Naive B cell (primary cell): ENCODE measurements around the gene PTPRG. TPM values are rescaled to one million over a fixed set of nuclear protein-coding genes. Genes with fewer than 3 reads are reported as not detected.

Experiments used
- ATAC-seq, 2 donors: fragments of 150-1000 bp; cut with Tn5 transposase; 2 replicates each; pipeline ENCODE4 v1.10.0; 2021; ENCODE audit warnings: low read depth in 2 of 2, mild to moderate bottlenecking in 2 of 2, moderate library complexity in 2 of 2
- DNase-seq: peaks from one replicate; pipeline ENCODE4 v3.0.0; 2022
- H3K27ac Mint-ChIP-seq, 6 donors: one replicate each; pipeline ENCODE4 v1.8.0; 2020 to 2022; ENCODE audit warnings: mild to moderate bottlenecking in 6 of 6, mixed read lengths in 6 of 6, moderate library complexity in 5 of 6, inconsistent platforms in 2 of 6
- H3K27me3 Mint-ChIP-seq, 3 donors: one replicate each; pipeline ENCODE4 v1.8.0; 2021 to 2022; ENCODE audit warnings: mixed read lengths in 3 of 3, mild to moderate bottlenecking in 1 of 3
- H3K36me3 Mint-ChIP-seq, 2 donors: one replicate each; pipeline ENCODE4 v1.8.0; 2020 to 2022; ENCODE audit warnings: mixed read lengths in 2 of 2, inconsistent platforms in 1 of 2, mild to moderate bottlenecking in 1 of 2
- H3K4me1 Mint-ChIP-seq, 3 donors: one replicate each; pipeline ENCODE4 v1.8.0; 2020 to 2022; ENCODE audit warnings: mixed read lengths in 3 of 3, inconsistent platforms in 1 of 3, mild to moderate bottlenecking in 1 of 3, moderate library complexity in 1 of 3
- H3K4me3 Mint-ChIP-seq, 8 donors: one replicate each; pipeline ENCODE4 v1.8.0; 2020 to 2022; ENCODE audit warnings: mild to moderate bottlenecking in 8 of 8, mixed read lengths in 8 of 8, moderate library complexity in 8 of 8, inconsistent platforms in 2 of 8
- H3K9me3 Mint-ChIP-seq, 7 donors: one replicate each; pipeline ENCODE4 v1.8.0; 2020 to 2022; ENCODE audit warnings: mixed read lengths in 7 of 7, mild to moderate bottlenecking in 5 of 7, inconsistent platforms in 2 of 7, moderate library complexity in 1 of 7
- polyA plus RNA-seq, 6 donors: library from polyadenylated mRNA; unstranded; fragments of 300-500 nt; fragmentation: Illumina TruSeq; gene quantifications; one replicate each; pipeline ENCODE4 v1.2.3, GENCODE V29; 2021; ENCODE audit warnings: low read depth in 6 of 6

PTPRG gene
- polyA plus RNA-seq, 6 donors from 2014 or later, result 0.05 to 0.20 (median 0.10) TPM; not detected in 1

- no peak for DNase-seq
- Mint-ChIP-seq H3K27me3 (peaks cover 0 to 5% (median 4%) of the 10 kb centered on the region in 3 donors), H3K9me3 (peaks cover 0 to 9% (median 2%) of the 10 kb centered on the region in 7 donors), H3K27ac (no peak overlapping the region), H3K4me3 (no peak overlapping the region), H3K36me3 (no peaks in the 10 kb centered on the region), H3K4me1 (no peaks in the 10 kb centered on the region)
- no peak for ATAC-seq
Observed at GRCh38 chr3:61832375-61833229, 271.2 kb downstream of the PTPRG start.

- H3K4me3 Mint-ChIP-seq, result no peak overlapping the region
- H3K9me3 Mint-ChIP-seq, result peaks cover 0 to 7% (median 0%) of the 10 kb centered on the region in 7 donors
- ATAC-seq, result no peak
- DNase-seq, result no peak
- H3K27ac Mint-ChIP-seq, result no peak overlapping the region
- H3K4me1 Mint-ChIP-seq, result no peaks in the 10 kb centered on the region
- no peaks in the 10 kb centered on the region for H3K36me3 Mint-ChIP-seq
- peaks cover 0 to 7% (median 0%) of the 10 kb centered on the region in 3 donors for H3K27me3 Mint-ChIP-seq
Observed at GRCh38 chr3:61839256-61839655, 277.9 kb downstream of the PTPRG start.

GRCh38 chr3:61841111-61841845 is 279.9 kb downstream of the PTPRG start:
- ATAC-seq (no peak), DNase-seq (no peak)
- no peaks in the 10 kb centered on the region for H3K4me1 Mint-ChIP-seq

GRCh38 chr3:61841988-61842387 is 280.6 kb downstream of the PTPRG start:
- ATAC-seq, result no peak
- Mint-ChIP-seq H3K4me1 (no peaks in the 10 kb centered on the region), H3K4me3 (no peak overlapping the region), H3K36me3 (no peaks in the 10 kb centered on the region), H3K27me3 (peaks cover 0 to 7% (median 0%) of the 10 kb centered on the region in 3 donors), H3K27ac (no peak overlapping the region), H3K9me3 (peaks cover 0 to 5% (median 0%) of the 10 kb centered on the region in 7 donors)
- no peak for DNase-seq

More at GRCh38 chr3:61841111-61841845, 279.9 kb downstream of the PTPRG start:
- peaks cover 0 to 4% (median 0%) of the 10 kb centered on the region in 7 donors for H3K9me3 Mint-ChIP-seq
- no peak overlapping the region for H3K4me3 Mint-ChIP-seq
- H3K27me3 Mint-ChIP-seq, result peaks cover 0 to 7% (median 0%) of the 10 kb centered on the region in 3 donors
- no peaks in the 10 kb centered on the region for H3K36me3 Mint-ChIP-seq
- no peak overlapping the region for H3K27ac Mint-ChIP-seq

- H3K4me1 Mint-ChIP-seq, result no peaks in the 10 kb centered on the region
- no peaks in the 10 kb centered on the region for H3K27me3 Mint-ChIP-seq
- no peak for DNase-seq
- no peak overlapping the region for H3K4me3 Mint-ChIP-seq
- no peak overlapping the region for H3K27ac Mint-ChIP-seq
- no peak for ATAC-seq
- H3K9me3 Mint-ChIP-seq, result peaks cover 0 to 5% (median 0%) of the 10 kb centered on the region in 7 donors
- no peaks in the 10 kb centered on the region for H3K36me3 Mint-ChIP-seq
Observed at GRCh38 chr3:61844346-61844745, 283.0 kb downstream of the PTPRG start.

GRCh38 chr3:61846488-61846887 is 285.1 kb downstream of the PTPRG start:
- DNase-seq (no peak), ATAC-seq (no peak)
- H3K9me3 Mint-ChIP-seq, result peaks cover 0 to 5% (median 0%) of the 10 kb centered on the region in 7 donors
- no peaks in the 10 kb centered on the region for H3K27me3 Mint-ChIP-seq
- H3K27ac Mint-ChIP-seq, result no peak overlapping the region
- no peaks in the 10 kb centered on the region for H3K4me1 Mint-ChIP-seq
- no peaks in the 10 kb centered on the region for H3K36me3 Mint-ChIP-seq
- no peak overlapping the region for H3K4me3 Mint-ChIP-seq

GRCh38 chr3:61847784-61848462 is 286.6 kb downstream of the PTPRG start:
- H3K36me3 Mint-ChIP-seq, result no peaks in the 10 kb centered on the region
- no peak for DNase-seq
- H3K9me3 Mint-ChIP-seq, result peaks cover 0 to 5% (median 0%) of the 10 kb centered on the region in 7 donors
- H3K4me1 Mint-ChIP-seq, result no peaks in the 10 kb centered on the region
- H3K27me3 Mint-ChIP-seq, result no peaks in the 10 kb centered on the region
- H3K4me3 Mint-ChIP-seq, result no peak overlapping the region
- no peak for ATAC-seq
- no peak overlapping the region for H3K27ac Mint-ChIP-seq

- no peak for ATAC-seq
- H3K27ac Mint-ChIP-seq, result no peak overlapping the region
- no peaks in the 10 kb centered on the region for H3K36me3 Mint-ChIP-seq
Observed at GRCh38 chr3:61848885-61849284, 287.5 kb downstream of the PTPRG start.

GRCh38 chr3:61853912-61854311 is 292.5 kb downstream of the PTPRG start:
- Mint-ChIP-seq H3K36me3 (no peaks in the 10 kb centered on the region), H3K27me3 (peaks cover 0 to 2% (median 0%) of the 10 kb centered on the region in 3 donors), H3K27ac (no peak overlapping the region), H3K4me3 (no peak overlapping the region), H3K4me1 (no peaks in the 10 kb centered on the region), H3K9me3 (peaks cover 0 to 4% (median 0%) of the 10 kb centered on the region in 7 donors)
- DNase-seq, result no peak
- ATAC-seq, result no peak

More at GRCh38 chr3:61848885-61849284, 287.5 kb downstream of the PTPRG start:
- Mint-ChIP-seq H3K9me3 (peaks cover 0 to 5% (median 0%) of the 10 kb centered on the region in 7 donors), H3K4me1 (no peaks in the 10 kb centered on the region), H3K27me3 (no peaks in the 10 kb centered on the region), H3K4me3 (no peak overlapping the region)
- no peak for DNase-seq

- DNase-seq (no peak), ATAC-seq (no peak)
- no peak overlapping the region for H3K27ac Mint-ChIP-seq
- peaks cover 0 to 5% (median 0%) of the 10 kb centered on the region in 7 donors for H3K9me3 Mint-ChIP-seq
- H3K4me1 Mint-ChIP-seq, result no peaks in the 10 kb centered on the region
- no peaks in the 10 kb centered on the region for H3K36me3 Mint-ChIP-seq
- H3K27me3 Mint-ChIP-seq, result peaks cover 0 to 4% (median 4%) of the 10 kb centered on the region in 3 donors
- no peak overlapping the region for H3K4me3 Mint-ChIP-seq
Observed at GRCh38 chr3:61855211-61855610, 293.8 kb downstream of the PTPRG start.

GRCh38 chr3:61857297-61857696 is 295.9 kb downstream of the PTPRG start:
- no peak for ATAC-seq

GRCh38 chr3:61858054-61858453 is 296.7 kb downstream of the PTPRG start:
- DNase-seq (no peak), ATAC-seq (no peak)
- H3K27ac Mint-ChIP-seq, result no peak overlapping the region
- H3K9me3 Mint-ChIP-seq, result peaks cover 0 to 7% (median 0%) of the 10 kb centered on the region in 7 donors
- H3K27me3 Mint-ChIP-seq, result peaks cover 0 to 4% (median 4%) of the 10 kb centered on the region in 3 donors
- no peaks in the 10 kb centered on the region for H3K36me3 Mint-ChIP-seq
- H3K4me3 Mint-ChIP-seq, result no peak overlapping the region
- no peaks in the 10 kb centered on the region for H3K4me1 Mint-ChIP-seq

More at GRCh38 chr3:61857297-61857696, 295.9 kb downstream of the PTPRG start:
- DNase-seq, result no peak
- H3K4me3 Mint-ChIP-seq, result no peak overlapping the region
- no peak overlapping the region for H3K27ac Mint-ChIP-seq
- peaks cover 0 to 4% (median 4%) of the 10 kb centered on the region in 3 donors for H3K27me3 Mint-ChIP-seq
- H3K36me3 Mint-ChIP-seq, result no peaks in the 10 kb centered on the region
- H3K9me3 Mint-ChIP-seq, result peaks cover 0 to 7% (median 0%) of the 10 kb centered on the region in 7 donors
- no peaks in the 10 kb centered on the region for H3K4me1 Mint-ChIP-seq

GRCh38 chr3:61861410-61861809 is 300.0 kb downstream of the PTPRG start:
- Mint-ChIP-seq H3K27me3 (peaks cover 0 to 4% (median 4%) of the 10 kb centered on the region in 3 donors), H3K36me3 (no peaks in the 10 kb centered on the region), H3K9me3 (peaks cover 0 to 7% (median 0%) of the 10 kb centered on the region in 7 donors), H3K4me3 (no peak overlapping the region), H3K4me1 (no peaks in the 10 kb centered on the region), H3K27ac (no peak overlapping the region)
- ATAC-seq (no peak), DNase-seq (no peak)
